NCI-H2081 treated with DMSO at 0.1 percent for 48 hours (cell line): ENCODE measurements around the gene BAZ1A.
"Not testable (repeated sequence)": the region's sequence is repeated elsewhere in the genome, so short reads cannot be mapped to it uniquely, and the experiment has no call there.

Source experiments
- DNase-seq: peaks from one replicate; lab custom pipeline; 2025; lab: John Stamatoyannopoulos, UW

The BAZ1A gene

DNA sequence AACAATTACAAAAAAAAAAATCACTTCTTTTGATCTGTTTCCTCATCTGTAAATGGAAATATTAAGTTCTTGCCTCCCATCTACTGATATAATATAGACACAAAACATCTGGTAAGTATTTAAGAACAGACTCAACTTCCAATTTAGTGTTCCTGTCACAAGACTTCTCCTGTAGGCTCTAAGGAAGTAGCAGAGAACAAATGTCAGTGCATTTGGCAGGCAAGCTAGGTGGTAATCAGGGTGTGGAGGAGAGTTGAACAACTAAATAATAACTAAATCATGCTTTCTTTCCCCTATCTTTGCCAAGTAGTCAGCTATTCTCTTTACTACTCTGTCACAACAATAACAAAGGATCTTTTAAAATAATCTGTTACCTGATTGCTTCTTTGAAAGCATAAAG, 22.1 kb downstream of the BAZ1A start:
- no peak for DNase-seq

- no peak for DNase-seq
Observed at GRCh38 chr14:34851395-34851794, 23.8 kb downstream of the BAZ1A start.

DNA sequence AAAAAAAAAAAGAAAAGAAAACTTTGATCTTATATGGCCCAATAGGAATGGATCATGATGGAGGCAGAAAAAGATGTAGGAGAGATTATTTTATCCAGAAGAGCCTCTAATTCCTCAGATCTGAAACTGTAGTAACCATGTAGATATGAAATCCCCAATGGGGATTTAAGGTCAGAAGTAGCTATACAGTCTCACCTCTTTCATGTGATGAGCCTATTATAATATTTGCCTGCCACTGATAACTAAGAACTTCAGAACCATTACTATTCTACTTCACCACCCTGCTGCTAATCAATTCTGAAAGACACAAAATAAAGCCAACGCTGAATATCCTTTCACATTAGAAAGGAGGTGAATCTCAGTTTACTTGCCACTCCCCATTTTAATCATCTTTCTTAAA, 29.3 kb downstream of the BAZ1A start:
- no peak for DNase-seq

- no peak for DNase-seq
Observed at GRCh38 chr14:34843011-34843554, 32.1 kb downstream of the BAZ1A start.

DNA sequence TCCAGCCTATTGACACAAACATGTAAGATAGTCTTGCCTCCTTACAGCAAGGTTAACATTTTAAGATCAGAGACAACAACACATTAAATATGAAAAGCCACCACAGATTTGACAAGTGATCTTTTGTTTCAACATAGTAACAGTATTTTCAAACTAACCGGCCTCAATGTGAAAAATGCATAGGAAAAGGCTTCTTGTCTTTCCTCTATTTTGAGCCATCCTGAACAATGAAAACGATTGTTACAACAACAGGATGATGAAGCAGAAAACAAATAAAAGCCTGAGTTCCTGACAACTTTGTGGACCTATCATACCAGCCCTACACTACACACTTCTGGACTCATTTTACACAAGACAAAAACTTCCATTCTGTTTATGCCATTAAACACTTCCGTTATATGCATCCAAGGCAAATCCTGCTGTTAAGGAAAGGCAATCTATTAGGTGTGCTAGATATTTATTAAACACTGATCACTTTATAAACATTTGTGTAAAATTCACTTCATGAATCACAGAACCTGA, 37.3 kb downstream of the BAZ1A start:
- no peak for DNase-seq

DNA sequence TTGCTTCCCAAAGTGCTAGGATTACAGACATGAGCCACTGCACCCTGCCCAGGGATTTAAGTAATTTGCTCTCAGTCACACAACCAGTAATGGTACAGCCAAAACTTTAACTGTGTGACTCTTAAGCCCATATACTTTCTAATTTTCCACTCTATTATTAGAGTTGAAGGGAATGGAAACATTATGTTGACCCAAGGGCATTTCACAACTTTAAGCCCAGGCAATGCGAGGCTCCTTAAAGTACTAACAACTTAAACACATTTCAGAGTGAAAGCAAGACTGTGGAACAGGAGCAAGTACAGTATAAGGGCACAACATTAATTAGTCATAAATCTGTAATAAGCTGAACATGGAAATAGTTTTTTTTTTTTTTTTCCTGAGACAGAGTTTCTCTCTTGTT, 39.8 kb downstream of the BAZ1A start:
- no peak for DNase-seq

- DNase-seq, result no peak
Observed at GRCh38 chr14:34833549-34834523, 41.3 kb downstream of the BAZ1A start.

DNA sequence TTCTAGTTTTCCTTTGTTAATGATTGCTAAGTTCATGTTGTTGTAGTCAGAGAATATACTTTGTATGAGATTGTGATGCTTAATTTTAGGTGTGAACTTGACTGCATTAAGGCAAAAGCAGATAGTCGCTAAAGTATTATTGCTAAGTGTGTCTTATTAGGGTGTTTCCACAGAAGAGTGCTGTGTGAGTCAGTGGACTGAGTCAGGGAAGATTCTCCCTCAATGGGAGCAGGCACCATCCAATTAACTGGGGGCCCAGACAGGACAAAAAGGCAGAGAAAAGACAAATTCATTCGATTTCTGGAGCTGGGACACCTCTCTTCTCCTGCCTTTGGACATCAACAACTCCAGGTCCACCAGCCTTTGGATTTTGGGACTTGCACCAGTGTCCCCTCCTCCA, 48.5 kb downstream of the BAZ1A start:
- DNase-seq, result no peak

GRCh38 chr14:34824826-34825225, 50.3 kb downstream of the BAZ1A start:
- no peak for DNase-seq

- no peak for DNase-seq
Observed at GRCh38 chr14:34824256-34824655, 50.9 kb downstream of the BAZ1A start.

DNA sequence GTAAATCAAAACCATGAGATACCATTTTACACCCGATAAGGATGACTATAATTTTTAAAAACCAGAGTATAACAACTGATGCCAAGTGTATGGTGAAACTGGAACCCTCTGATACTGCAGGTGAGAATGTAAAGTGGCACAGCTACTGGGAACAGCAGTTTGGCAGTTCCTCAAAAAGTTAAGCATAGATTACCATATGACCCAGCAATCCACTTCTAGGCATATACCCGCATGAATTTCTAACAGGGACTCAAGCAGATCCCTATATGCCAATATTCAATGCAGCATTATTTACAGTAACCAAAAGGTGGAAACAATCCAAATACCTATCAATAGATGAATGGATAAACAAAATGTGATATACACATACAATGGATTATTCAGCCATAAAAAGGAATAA, 57.4 kb downstream of the BAZ1A start:
- no peak for DNase-seq

GRCh38 chr14:34810028-34810427, 65.1 kb downstream of the BAZ1A start:
- no peak for DNase-seq

GRCh38 chr14:34806257-34806656, 68.9 kb downstream of the BAZ1A start:
- DNase-seq, result no peak

- no peak for DNase-seq
Observed at GRCh38 chr14:34804933-34805332, 70.2 kb downstream of the BAZ1A start.

GRCh38 chr14:34798861-34799260, 76.3 kb downstream of the BAZ1A start:
- not testable (repeated sequence) for DNase-seq

DNA sequence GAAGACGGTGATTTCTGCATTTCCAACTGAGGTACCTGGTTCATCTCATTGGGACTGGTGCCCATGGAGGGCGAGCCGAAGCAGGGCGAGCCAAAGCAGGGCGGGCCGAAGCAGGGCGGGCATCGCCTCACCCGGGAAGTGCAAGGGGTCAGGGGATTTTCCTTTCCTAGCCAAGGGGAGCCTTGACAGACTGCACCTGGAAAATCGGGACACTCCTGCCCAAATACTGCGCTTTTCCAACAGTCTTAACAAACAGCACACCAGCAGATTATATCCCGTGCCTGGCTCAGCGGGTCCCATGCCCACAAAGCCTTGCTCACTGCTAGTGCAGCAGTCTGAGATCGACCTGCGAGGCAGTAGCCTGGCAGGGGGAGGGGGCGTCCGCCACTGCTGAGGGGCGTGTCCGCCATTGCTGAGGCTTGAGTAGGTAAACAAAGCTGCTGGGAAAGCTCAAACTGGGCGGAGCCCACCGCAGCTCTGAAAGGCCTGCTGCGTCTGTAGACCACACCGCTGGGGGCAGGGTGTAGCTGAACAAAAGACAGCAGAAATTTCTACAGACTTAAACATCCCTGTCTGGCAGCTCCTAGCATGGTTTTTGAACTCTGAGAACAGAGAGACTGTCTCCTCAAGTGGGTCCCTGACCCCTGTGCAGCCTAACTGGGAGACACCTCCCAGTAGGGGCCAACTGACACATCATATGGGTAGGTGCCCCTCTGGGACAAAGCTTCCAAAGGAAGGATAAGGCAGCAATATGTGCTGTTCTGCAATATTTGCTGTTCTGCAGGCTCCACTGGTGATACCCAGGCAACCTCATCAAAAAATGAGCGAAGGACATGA, 77.2 kb downstream of the BAZ1A start:
- no peak for DNase-seq

DNA sequence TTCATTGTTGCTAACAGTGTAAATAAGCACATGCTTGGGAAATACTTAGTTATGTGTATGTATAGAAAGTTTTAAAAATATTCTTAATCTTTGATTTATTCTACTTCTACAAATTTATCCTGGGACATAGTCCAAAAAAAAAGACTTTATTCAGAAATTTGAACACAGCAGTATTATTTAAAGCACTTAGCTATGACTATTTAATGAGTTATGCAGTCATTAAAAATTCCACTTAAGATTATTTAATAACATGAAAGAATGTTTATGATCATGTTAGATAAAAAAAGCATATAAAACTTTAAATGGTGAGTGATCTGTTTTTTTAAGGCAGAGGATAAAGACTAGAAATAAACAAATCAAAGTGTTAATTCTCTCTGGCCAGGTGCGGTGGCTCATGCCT, 78.3 kb downstream of the BAZ1A start:
- no peak for DNase-seq

GRCh38 chr14:34794941-34795340, 80.2 kb downstream of the BAZ1A start:
- DNase-seq, result no peak

GRCh38 chr14:34794217-34794616, 80.9 kb downstream of the BAZ1A start:
- no peak for DNase-seq

GRCh38 chr14:34792598-34792997, 82.6 kb downstream of the BAZ1A start:
- no peak for DNase-seq

- DNase-seq, result no peak
Observed at GRCh38 chr14:34785223-34786006, 89.7 kb downstream of the BAZ1A start.

GRCh38 chr14:34782031-34782430, 93.1 kb downstream of the BAZ1A start:
- DNase-seq, result no peak
